Activated naive CD8-positive, alpha-beta T cell (primary cell): ENCODE measurements around the gene ZNF467.

ENCODE experiments used
- H3K27ac Mint-ChIP-seq: one replicate; pipeline ENCODE4 v1.8.0; 2021; ENCODE audit warnings: mixed read lengths
- H3K27me3 Mint-ChIP-seq: one replicate; pipeline ENCODE4 v1.8.0; 2021; ENCODE audit warnings: mixed read lengths
- H3K36me3 Mint-ChIP-seq: one replicate; pipeline ENCODE4 v1.8.0; 2021; ENCODE audit warnings: mixed read lengths
- H3K4me1 Mint-ChIP-seq: one replicate; pipeline ENCODE4 v1.8.0; 2021; ENCODE audit warnings: low read depth, mixed read lengths
- H3K4me3 Mint-ChIP-seq: one replicate; pipeline ENCODE4 v1.8.0; 2021; ENCODE audit warnings: mild to moderate bottlenecking, mixed read lengths
- H3K9me3 Mint-ChIP-seq: one replicate; pipeline ENCODE4 v1.8.0; 2021; ENCODE audit warnings: low read depth, mixed read lengths

ZNF467 gene

DNA sequence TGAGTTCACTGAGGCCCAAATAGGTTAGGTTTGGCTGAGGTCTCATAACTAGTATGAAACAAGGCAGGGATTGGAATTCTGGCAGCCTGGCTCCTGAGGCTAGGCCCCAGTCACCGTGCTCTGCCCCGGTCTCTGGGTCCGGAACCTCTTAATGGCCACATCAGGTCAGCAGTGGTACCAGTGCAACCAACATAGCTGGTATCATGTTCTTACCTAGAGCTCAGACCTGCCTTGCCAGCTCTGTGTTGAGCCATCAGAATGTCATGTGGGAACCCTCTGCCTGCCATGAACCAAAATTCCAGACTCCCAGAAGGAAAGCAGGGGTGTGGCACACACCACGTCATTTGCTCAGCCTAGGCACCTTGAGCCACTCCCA lies 56.5 kb downstream of the ZNF467 start:
- H3K4me1 Mint-ChIP-seq: peaks cover 17% of the 10 kb centered on the region
- H3K4me3 Mint-ChIP-seq: peak overlapping the region; percentile 56
- H3K36me3 Mint-ChIP-seq: no peaks in the 10 kb centered on the region
- no peaks in the 10 kb centered on the region for H3K27me3 Mint-ChIP-seq
- peaks cover 1% of the 10 kb centered on the region for H3K9me3 Mint-ChIP-seq
- no peak overlapping the region for H3K27ac Mint-ChIP-seq

DNA sequence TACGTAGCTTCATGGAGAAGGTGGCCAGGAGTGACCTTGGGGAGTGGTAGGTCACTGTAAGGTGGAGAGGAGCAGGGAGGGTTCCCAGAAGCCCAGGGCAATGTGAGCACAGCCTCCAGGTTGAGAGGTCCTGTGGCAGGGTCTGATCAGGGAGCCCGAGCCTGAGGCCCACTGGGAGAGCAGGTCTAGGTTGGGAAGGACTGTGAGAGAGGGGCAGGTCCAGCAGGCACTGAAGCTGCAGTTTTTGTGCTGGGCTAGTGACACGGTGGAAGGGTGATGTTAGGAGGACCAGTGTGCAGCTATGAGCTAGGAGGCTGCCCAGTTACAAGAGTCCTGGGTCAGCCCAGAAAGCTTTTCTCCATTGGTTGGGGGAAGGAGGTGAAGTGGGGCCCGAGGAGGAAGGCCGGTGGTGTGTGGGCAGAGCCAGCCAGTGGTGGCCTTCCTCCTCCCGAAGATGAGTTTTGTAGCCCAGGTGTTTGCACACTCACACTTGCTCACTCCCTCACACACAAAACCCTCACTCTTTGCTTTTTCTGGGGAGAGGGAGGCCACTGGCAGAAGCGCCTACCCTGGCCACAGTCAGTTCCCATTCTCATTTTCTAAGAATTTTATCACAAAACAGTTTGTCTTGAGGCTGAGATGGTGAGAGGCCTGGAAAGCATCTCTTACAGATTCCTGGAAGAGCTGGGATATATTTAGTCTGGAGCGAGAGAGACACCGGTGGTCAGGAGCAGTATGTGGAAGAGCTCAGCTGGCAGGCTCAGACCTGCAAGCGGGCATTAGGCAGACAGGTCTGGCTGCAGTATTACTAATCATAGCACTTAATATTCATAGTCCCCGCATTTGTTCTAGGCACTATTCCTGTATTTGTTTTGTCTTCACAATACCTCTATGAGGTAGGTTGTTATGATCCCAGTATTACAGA lies 57.1 kb downstream of the ZNF467 start:
- H3K27ac Mint-ChIP-seq: peak overlapping the region; percentile 79
- H3K4me1 Mint-ChIP-seq: peaks cover 17% of the 10 kb centered on the region
- no peaks in the 10 kb centered on the region for H3K27me3 Mint-ChIP-seq
- H3K36me3 Mint-ChIP-seq: peaks cover 5% of the 10 kb centered on the region
- peak overlapping the region; percentile 92 for H3K4me3 Mint-ChIP-seq
- H3K9me3 Mint-ChIP-seq: peaks cover 8% of the 10 kb centered on the region

GRCh38 chr7:149715476-149715875 lies 57.9 kb downstream of the ZNF467 start:
- peak overlapping the region; percentile 92 for H3K4me3 Mint-ChIP-seq
- H3K36me3 Mint-ChIP-seq: peaks cover 9% of the 10 kb centered on the region
- peaks cover 13% of the 10 kb centered on the region for H3K9me3 Mint-ChIP-seq
- H3K27ac Mint-ChIP-seq: peak overlapping the region; percentile 79
- peaks cover 17% of the 10 kb centered on the region for H3K4me1 Mint-ChIP-seq
- H3K27me3 Mint-ChIP-seq: no peaks in the 10 kb centered on the region

- H3K4me3 Mint-ChIP-seq: peak overlapping the region; percentile 92
- peaks cover 13% of the 10 kb centered on the region for H3K9me3 Mint-ChIP-seq
- H3K27ac Mint-ChIP-seq: peak overlapping the region; percentile 79
- peaks cover 9% of the 10 kb centered on the region for H3K36me3 Mint-ChIP-seq
- peaks cover 17% of the 10 kb centered on the region for H3K4me1 Mint-ChIP-seq
- no peaks in the 10 kb centered on the region for H3K27me3 Mint-ChIP-seq
Measured at GRCh38 chr7:149714910-149715471, 58.4 kb downstream of the ZNF467 start.
